HepG2 (cell line): Measurements from ENCODE around the gene CLPTM1L. TPM values are rescaled to one million over a fixed set of nuclear protein-coding genes. Genes with fewer than 3 reads are reported as not detected.

ENCODE experiments used
- ATF7-NPFF ChIP-seq: sonication (generic); formaldehyde crosslinking; IDR thresholded peaks from 2 replicates; pipeline ENCODE4 v1.8.1; 2023; ENCODE audit warnings: mild to moderate bottlenecking, low read depth, missing genetic modification reagents, moderate library complexity
- BORCS8-MEF2B ChIP-seq: sonication (generic); formaldehyde crosslinking; IDR thresholded peaks from 2 replicates; pipeline ENCODE4 v1.8.0; 2022; ENCODE audit warnings: mild to moderate bottlenecking, missing genetic modification reagents
- BRD4 ChIP-seq: sonication (generic); formaldehyde crosslinking; IDR thresholded peaks from 2 replicates; pipeline ENCODE4 v1.4.0; 2020; ENCODE audit warnings: missing genetic modification reagents
- DPF2 ChIP-seq: sonication (generic); formaldehyde crosslinking; IDR thresholded peaks from 2 replicates; pipeline ENCODE4 v1.4.0; 2020; ENCODE audit warnings: mild to moderate bottlenecking, low read depth, missing genetic modification reagents, borderline replicate concordance
- KDM5B ChIP-seq: sonication (generic); formaldehyde crosslinking; IDR thresholded peaks from 2 replicates; pipeline ENCODE4 v1.4.0; 2020; ENCODE audit warnings: missing genetic modification reagents, mild to moderate bottlenecking, borderline replicate concordance
- NPAS2 ChIP-seq: sonication (generic); formaldehyde crosslinking; IDR thresholded peaks from 2 replicates; pipeline ENCODE4 v1.8.0; 2022; ENCODE audit warnings: mild to moderate bottlenecking, missing genetic modification reagents, borderline replicate concordance
- PHF8 ChIP-seq: sonication (generic); formaldehyde crosslinking; IDR thresholded peaks from 2 replicates; pipeline ENCODE4 v1.5.0; 2020; ENCODE audit warnings: missing genetic modification reagents
- SIX1 ChIP-seq: sonication (generic); formaldehyde crosslinking; IDR thresholded peaks from 2 replicates; pipeline ENCODE4 v1.4.0; 2020; ENCODE audit warnings: missing genetic modification reagents, borderline replicate concordance
- SNAI1 ChIP-seq: sonication (generic); formaldehyde crosslinking; IDR thresholded peaks from 2 replicates; pipeline ENCODE4 v1.5.0; 2020; ENCODE audit warnings: mild to moderate bottlenecking, missing genetic modification reagents, borderline replicate concordance
- SP1 ChIP-seq, 2 experiments: fragments of 450-650 bp in 1 of 2; sonication (generic) in 1 of 2; formaldehyde crosslinking in 1 of 2; IDR thresholded peaks; 2 replicates each; pipeline versions ENCODE4 v1.4.0 to v1.6.1; 2016 to 2020; ENCODE audit warnings: missing genetic modification reagents in 1 of 2
- THAP11 ChIP-seq: IDR thresholded peaks from 2 replicates; pipeline ENCODE4 v1.6.1; 2016; ENCODE audit warnings: missing biosample characterization, missing genetic modification reagents
- ZBTB4 ChIP-seq: sonication (generic); formaldehyde crosslinking; IDR thresholded peaks from 2 replicates; pipeline ENCODE4 v1.4.0; 2020; ENCODE audit warnings: missing genetic modification reagents, mild to moderate bottlenecking, borderline replicate concordance
- ZBTB44 ChIP-seq: sonication (generic); formaldehyde crosslinking; IDR thresholded peaks from 2 replicates; pipeline ENCODE4 v1.4.0; 2020; ENCODE audit warnings: missing genetic modification reagents
- ZFP37 ChIP-seq: sonication (generic); formaldehyde crosslinking; IDR thresholded peaks from 2 replicates; pipeline ENCODE4 v1.4.0; 2020; ENCODE audit warnings: missing genetic modification reagents, borderline replicate concordance
- ZFX ChIP-seq: sonication (generic); formaldehyde crosslinking; IDR thresholded peaks from 2 replicates; pipeline ENCODE4 v1.4.0; 2020; ENCODE audit warnings: mild to moderate bottlenecking, low read depth, missing genetic modification reagents, moderate library complexity
- ZIK1 ChIP-seq: sonication (generic); formaldehyde crosslinking; IDR thresholded peaks from 2 replicates; pipeline ENCODE4 v1.5.0; 2020; ENCODE audit warnings: mild to moderate bottlenecking, low read depth, missing genetic modification reagents, borderline replicate concordance
- ZNF101 ChIP-seq: sonication (generic); formaldehyde crosslinking; IDR thresholded peaks from 2 replicates; pipeline ENCODE4 v1.4.0; 2020; ENCODE audit warnings: mild to moderate bottlenecking, low read depth, missing genetic modification reagents, borderline replicate concordance
- ZNF501 ChIP-seq: sonication (generic); formaldehyde crosslinking; IDR thresholded peaks from 2 replicates; pipeline ENCODE4 v1.5.1; 2020; ENCODE audit warnings: mild to moderate bottlenecking, moderate library complexity, missing genetic modification reagents
- ZNF512 ChIP-seq: sonication (generic); formaldehyde crosslinking; IDR thresholded peaks from 2 replicates; pipeline ENCODE4 v1.4.0; 2020; ENCODE audit warnings: mild to moderate bottlenecking, missing genetic modification reagents
- ZNF768 ChIP-seq: sonication (generic); formaldehyde crosslinking; IDR thresholded peaks from 2 replicates; pipeline ENCODE4 v1.4.0; 2020; ENCODE audit warnings: missing genetic modification reagents
- ZNF841 ChIP-seq: sonication (generic); formaldehyde crosslinking; IDR thresholded peaks from 2 replicates; pipeline ENCODE4 v1.8.1; 2023; ENCODE audit warnings: missing genetic modification reagents, borderline replicate concordance
- ZSCAN21 ChIP-seq: sonication (generic); formaldehyde crosslinking; IDR thresholded peaks from 2 replicates; pipeline ENCODE4 v1.8.0; 2022; ENCODE audit warnings: mild to moderate bottlenecking, missing genetic modification reagents, moderate library complexity, borderline replicate concordance
- ZSCAN30 ChIP-seq: sonication (generic); formaldehyde crosslinking; IDR thresholded peaks from 2 replicates; pipeline ENCODE4 v1.5.0; 2020; ENCODE audit warnings: mild to moderate bottlenecking, missing genetic modification reagents
- polyA plus RNA-seq, 8 experiments: library from polyadenylated mRNA; depleted of rRNA in 3 of 8; stranded (reverse) in 7 of 8; unstranded in 1 of 8; fragments of >200 nt; fragmentation: Illumina TruSeq in 4 of 8; extraction: Trizol in 4 of 8; gene quantifications; 2 replicates each; pipeline versions ENCODE4 v1.2.1 to v1.2.3, GENCODE V29; 2011 to 2016; ENCODE audit warnings: low read depth in 4 of 8, missing spikeins in 1 of 8, mixed read lengths in 1 of 8; ENCODE audit not compliant: insufficient read depth in 1 of 8
- total RNA-seq, 5 experiments: library from RNA; depleted of rRNA; stranded (reverse); fragments of >200 nt; fragmentation: Illumina TruSeq; extraction: Trizol; gene quantifications; 2 replicates each; pipeline ENCODE4 v1.2.3, GENCODE V29; 2016; ENCODE audit warnings: low read depth in 1 of 5

The CLPTM1L gene
- total and polyA plus RNA-seq, 2 of the 13 experiments (the other 11 are each of a cell fraction or from before 2014, with no cell fraction given), result 80.3 to 124 TPM

- 0 out of 2 replicates have a peak, but pooled peaks have one; percentile 35 for TF ChIP-seq ZNF501 (CRISPR knock-in tag)
- no peak for TF ChIP-seq ZFP37 (CRISPR knock-in tag)
- no peak for TF ChIP-seq BRD4 (CRISPR knock-in tag)
- TF ChIP-seq ATF7-NPFF, result 0 out of 2 replicates have a peak, but pooled peaks have one; percentile 43
- no peak for TF ChIP-seq NPAS2 (CRISPR knock-in tag)
- peak; percentile 40; the same call in 1 of the 2 replicates for TF ChIP-seq ZNF768 (CRISPR knock-in tag)
- TF ChIP-seq SP1 (IDR thresholded peaks at IDR 0.05), result no peak
- TF ChIP-seq SP1 (CRISPR knock-in tag; IDR thresholded peaks at IDR 0.05), result no peak
- 0 out of 2 replicates have a peak, but pooled peaks have one; percentile 32 for TF ChIP-seq ZIK1
- TF ChIP-seq ZNF512 (CRISPR knock-in tag), result no peak
- TF ChIP-seq BORCS8-MEF2B, result peak; percentile 55; the same call in 1 of the 2 replicates
- TF ChIP-seq ZSCAN21, result no peak
- TF ChIP-seq KDM5B (CRISPR knock-in tag), result peak; percentile 37; the same call in 1 of the 2 replicates
- TF ChIP-seq THAP11 (CRISPR knock-in tag), result no peak
- no peak for TF ChIP-seq ZBTB4 (CRISPR knock-in tag)
- TF ChIP-seq DPF2 (CRISPR knock-in tag), result no peak
- no peak for TF ChIP-seq ZBTB44 (CRISPR knock-in tag)
- TF ChIP-seq PHF8, result 0 out of 2 replicates have a peak, but pooled peaks have one; percentile 27
- no peak for TF ChIP-seq ZNF841 (CRISPR knock-in tag)
- TF ChIP-seq ZNF101 (CRISPR knock-in tag), result no peak
- peak; percentile 57 for TF ChIP-seq ZFX (CRISPR knock-in tag)
- no peak for TF ChIP-seq ZSCAN30 (CRISPR knock-in tag)
- TF ChIP-seq SNAI1 (CRISPR knock-in tag), result no peak
- no peak for TF ChIP-seq SIX1 (CRISPR knock-in tag)
These were observed 35.3 kb upstream of the CLPTM1L start (continued) for GRCh38 chr5:1380011-1380817.
